Measurements from ENCODE around the gene APOBEC2. TPM values are rescaled to one million over a fixed set of nuclear protein-coding genes. Genes with fewer than 3 reads are reported as not detected.

The APOBEC2 gene
- total RNA-seq, 1 donor, result not detected

- peak; percentile 78 for TF ChIP-seq CTCF (IDR thresholded peaks at IDR 0.05; ENCODE audit: insufficient read depth, low read length)
- peak; percentile 91 for DNase-seq (ENCODE audit: low read depth)
- no peak overlapping the region for H3K4me3 ChIP-seq (ENCODE audit: low read depth, low read length)
These were observed 13.9 kb downstream of the APOBEC2 start for GRCh38 chr6:41066867-41067304.

- H3K4me3 ChIP-seq (ENCODE audit: low read depth, low read length), result peak overlapping the region; percentile 92
- peak; percentile 9 for TF ChIP-seq CTCF (IDR thresholded peaks at IDR 0.05; ENCODE audit: insufficient read depth, low read length)
- DNase-seq (ENCODE audit: low read depth), result no peak
These were observed 18.5 kb downstream of the APOBEC2 start for GRCh38 chr6:41071501-41071922.

- peak; percentile 100 for DNase-seq (ENCODE audit: low read depth)
- no peak for TF ChIP-seq CTCF (IDR thresholded peaks at IDR 0.05; ENCODE audit: insufficient read depth, low read length)
- peak within 1 kb of the TSS; percentile 92 for H3K4me3 ChIP-seq (ENCODE audit: low read depth, low read length)
These were observed 19.2 kb downstream of the APOBEC2 start, which contains the start of gene OARD1 for GRCh38 chr6:41071923-41072835. TSS of gene OARD1 (minus strand) at chr6:41072356. CDS start at chr6:41071634, 722 bp downstream.

- H3K4me3 ChIP-seq (ENCODE audit: low read depth, low read length), result peak within 1 kb of the TSS; percentile 92
- TF ChIP-seq CTCF (IDR thresholded peaks at IDR 0.05; ENCODE audit: insufficient read depth, low read length), result no peak
- no peak for DNase-seq (ENCODE audit: low read depth)
These were observed 19.8 kb downstream of the APOBEC2 start, which contains the start of gene NFYA for GRCh38 chr6:41072836-41073202. TSS of gene NFYA (plus strand) at chr6:41072974. CDS start at chr6:41079090, 6,116 bp downstream.

GRCh38 chr6:41073203-41073967, 20.4 kb downstream of the APOBEC2 start:
- peak; percentile 28 for TF ChIP-seq CTCF (IDR thresholded peaks at IDR 0.05; ENCODE audit: insufficient read depth, low read length)
- no peak for DNase-seq (ENCODE audit: low read depth)
- H3K4me3 ChIP-seq (ENCODE audit: low read depth, low read length), result peak overlapping the region; percentile 89

GRCh38 chr6:41073968-41074691, 21.1 kb downstream of the APOBEC2 start:
- TF ChIP-seq CTCF (IDR thresholded peaks at IDR 0.05; ENCODE audit: insufficient read depth, low read length), result no peak
- DNase-seq (ENCODE audit: low read depth), result peak; percentile 82
- H3K4me3 ChIP-seq (ENCODE audit: low read depth, low read length), result peak overlapping the region; percentile 89

Measured in fibroblast of the aortic adventitia (primary cell).